Hepatocyte (in vitro differentiated cells): ENCODE results near the gene LDAH.

Experiments used
- EZH2phosphoT487 ChIP-seq: fragments of 200-600 bp; sonication (generic); IDR thresholded peaks from one replicate; pipeline ENCODE4 v1.6.1; 2018; ENCODE audit warnings: antibody characterized with exemption, mild to moderate bottlenecking, low read depth, moderate library complexity; ENCODE audit not compliant: unreplicated experiment, severe bottlenecking
- TF ChIP-seq, protein P1 (sequence below): fragments of 200-600 bp; sonication (generic); IDR thresholded peaks from 2 replicates; pipeline ENCODE4 v1.5.1; 2016; ENCODE audit warnings: antibody characterized with exemption, mild to moderate bottlenecking; ENCODE audit not compliant: poor library complexity

DNA sequence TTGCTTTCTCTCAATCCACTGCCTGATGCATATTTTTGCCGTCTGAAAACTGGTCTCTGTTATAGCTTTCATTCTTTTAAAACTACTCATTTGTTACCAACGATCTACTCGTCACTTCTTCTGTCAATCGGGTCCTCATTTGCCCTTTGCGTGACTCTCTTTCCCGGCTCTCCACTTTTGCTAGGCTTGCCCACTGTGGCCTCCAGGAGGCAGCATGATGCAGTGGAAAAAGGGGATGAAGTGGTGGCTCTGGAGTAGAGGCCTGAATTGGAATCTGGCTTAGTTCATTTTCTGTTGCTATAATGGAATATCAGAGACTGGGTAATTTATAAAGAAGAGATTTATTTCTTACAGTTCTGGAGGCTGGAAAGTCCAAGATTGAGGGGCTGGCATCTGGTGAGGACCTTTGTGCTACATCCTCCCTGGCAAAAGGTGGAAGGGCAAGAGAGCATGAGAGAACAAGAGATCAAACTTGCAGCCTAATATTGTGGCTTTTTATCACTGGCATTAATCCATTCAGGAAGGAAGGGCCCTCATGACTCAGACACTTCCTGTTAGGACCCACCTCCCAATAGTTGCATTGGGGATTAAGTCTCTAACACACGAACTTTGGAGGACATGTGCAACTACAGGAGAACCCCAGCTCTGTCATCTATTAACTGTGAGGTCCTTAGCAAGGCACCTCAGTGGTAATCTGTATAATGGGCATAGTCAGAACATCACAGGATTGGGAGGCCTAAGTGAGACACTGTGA, 140.6 kb downstream of the LDAH start:
- no peak for TF ChIP-seq EZH2phosphoT487
- TF ChIP-seq, protein P1, sequence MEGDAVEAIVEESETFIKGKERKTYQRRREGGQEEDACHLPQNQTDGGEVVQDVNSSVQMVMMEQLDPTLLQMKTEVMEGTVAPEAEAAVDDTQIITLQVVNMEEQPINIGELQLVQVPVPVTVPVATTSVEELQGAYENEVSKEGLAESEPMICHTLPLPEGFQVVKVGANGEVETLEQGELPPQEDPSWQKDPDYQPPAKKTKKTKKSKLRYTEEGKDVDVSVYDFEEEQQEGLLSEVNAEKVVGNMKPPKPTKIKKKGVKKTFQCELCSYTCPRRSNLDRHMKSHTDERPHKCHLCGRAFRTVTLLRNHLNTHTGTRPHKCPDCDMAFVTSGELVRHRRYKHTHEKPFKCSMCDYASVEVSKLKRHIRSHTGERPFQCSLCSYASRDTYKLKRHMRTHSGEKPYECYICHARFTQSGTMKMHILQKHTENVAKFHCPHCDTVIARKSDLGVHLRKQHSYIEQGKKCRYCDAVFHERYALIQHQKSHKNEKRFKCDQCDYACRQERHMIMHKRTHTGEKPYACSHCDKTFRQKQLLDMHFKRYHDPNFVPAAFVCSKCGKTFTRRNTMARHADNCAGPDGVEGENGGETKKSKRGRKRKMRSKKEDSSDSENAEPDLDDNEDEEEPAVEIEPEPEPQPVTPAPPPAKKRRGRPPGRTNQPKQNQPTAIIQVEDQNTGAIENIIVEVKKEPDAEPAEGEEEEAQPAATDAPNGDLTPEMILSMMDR, result peak; percentile 56
